ENCODE measurements around the gene RESP18. TPM values are rescaled to one million over a fixed set of nuclear protein-coding genes. Genes with fewer than 3 reads are reported as not detected.
A peak's percentile ranks its signal among the peaks of the same experiment; 100 is the strongest.

RESP18 gene
- total RNA-seq, 1 experiment from 2014 or later = not detected

GRCh38 chr2:219309278-219309677 is 23.3 kb downstream of the RESP18 start, which contains the start of gene PTPRN:
TSS of gene PTPRN (minus strand) at chr2:219309401. CDS start at chr2:219309332, 69 bp downstream.
- DNase-seq (ENCODE audit: low read depth, low spot score) (no peak), ATAC-seq (no peak)
- no peaks in the 10 kb centered on the region for H3K9me3 ChIP-seq (ENCODE audit: control insufficient read depth, insufficient read depth, low read depth, low read length)
- peak within 1 kb of the TSS; percentile 11 to 32; a peak in 2 of 4 replicates for H3K4me3 ChIP-seq (ENCODE audit: low read depth in 2 of 2, low read length in 2 of 2)
- no peaks in the 10 kb centered on the region for H3K36me3 ChIP-seq (ENCODE audit: control insufficient read depth, insufficient read depth, low read length)
- no peak for TF ChIP-seq REST (IDR thresholded peaks at IDR 0.05; ENCODE audit: insufficient read depth in 1 of 2, low read depth in 2 of 2, low read length in 1 of 2)
- TF ChIP-seq POLR2AphosphoS5 (IDR thresholded peaks at IDR 0.05; ENCODE audit: low read depth, low read length) = no peak
- no peak for TF ChIP-seq TCF7L2 (IDR thresholded peaks at IDR 0.05; ENCODE audit: low read depth, low read length)
- TF ChIP-seq SIN3A (IDR thresholded peaks at IDR 0.05; ENCODE audit: borderline replicate concordance, insufficient read depth, low read depth, low read length) = no peak
- TF ChIP-seq CTCF (IDR thresholded peaks at IDR 0.05) = no peak
- intact Hi-C loops (cut with micrococcal nuclease; ENCODE audit: unreplicated experiment) = loop anchor here (10.0 kb wide), 1 partner anchor 254 kb away; no protein-coding TSS in a partner anchor
- ChIA-PET CTCF (no interaction called here), POLR2A (no interaction called here)
- in situ Hi-C loops (cut with HindIII; ENCODE audit: low pct_unique_long_range_greater_than_20kb, low sequenced_read_pairs) = no loop called here
- no TSS peak for BruUV-seq (replicated peaks)
- no peak within 1 kb of the TSS for H3K27ac ChIP-seq (ENCODE audit: low read length)
- no peaks in the 10 kb centered on the region for H3K4me1 ChIP-seq (ENCODE audit: control insufficient read depth, insufficient read depth, low read length)
- H3K27me3 ChIP-seq (ENCODE audit: control insufficient read depth, insufficient read depth, low read length) = peaks cover 1% of the 10 kb centered on the region

- DNase-seq (ENCODE audit: low read depth, low spot score) (no peak), ATAC-seq (peak; percentile 94)
- peaks cover 5% of the 10 kb centered on the region for H3K27me3 ChIP-seq (ENCODE audit: control insufficient read depth, insufficient read depth, low read length)
- H3K4me1 ChIP-seq (ENCODE audit: control insufficient read depth, insufficient read depth, low read length) = no peaks in the 10 kb centered on the region
- no peak overlapping the region for H3K27ac ChIP-seq (ENCODE audit: low read length)
- H3K36me3 ChIP-seq (ENCODE audit: control insufficient read depth, insufficient read depth, low read length) = no peaks in the 10 kb centered on the region
- H3K9me3 ChIP-seq (ENCODE audit: control insufficient read depth, insufficient read depth, low read depth, low read length) = no peaks in the 10 kb centered on the region
- intact Hi-C loops (cut with micrococcal nuclease; ENCODE audit: unreplicated experiment) (loop anchor here (10.0 kb wide), 1 partner anchor 254 kb away; no protein-coding TSS in a partner anchor), in situ Hi-C loops (cut with HindIII; ENCODE audit: low pct_unique_long_range_greater_than_20kb, low sequenced_read_pairs) (no loop called here)
- BruUV-seq (replicated peaks) = no TSS peak
- H3K4me3 ChIP-seq (ENCODE audit: low read depth in 2 of 2, low read length in 2 of 2) = peak overlapping the region; percentile 11 to 32; a peak in 2 of 4 replicates
- no peak for TF ChIP-seq POLR2AphosphoS5 (IDR thresholded peaks at IDR 0.05; ENCODE audit: low read depth, low read length)
- TF ChIP-seq REST (IDR thresholded peaks at IDR 0.05; ENCODE audit: insufficient read depth in 1 of 2, low read depth in 2 of 2, low read length in 1 of 2) = peak; percentile 99
- CTCF ChIA-PET = no interaction called here
- POLR2A ChIA-PET = no interaction called here
Observed at GRCh38 chr2:219308142-219309101, 24.1 kb downstream of the RESP18 start.
